GM19468 (cell line): ENCODE measurements around the gene EPN2.
A peak's percentile ranks its signal among the peaks of the same experiment; 100 is the strongest.

Experiments
- ATAC-seq: cut with Tn5 transposase; IDR thresholded peaks from one replicate; pipeline ENCODE4 v1.9.1; 2021; ENCODE audit warnings: mild to moderate bottlenecking, moderate library complexity, moderate number of reproducible peaks; ENCODE audit not compliant: unreplicated experiment; ENCODE audit errors: extremely low read depth

EPN2 gene

GRCh38 chr17:19305256-19305655 lies 68.1 kb downstream of the EPN2 start:
- ATAC-seq = no peak

GRCh38 chr17:19305761-19306159 lies 68.6 kb downstream of the EPN2 start:
- no peak for ATAC-seq

GRCh38 chr17:19306160-19307111 lies 69.3 kb downstream of the EPN2 start:
- ATAC-seq = peak; percentile 81

- no peak for ATAC-seq
These were observed 70.4 kb downstream of the EPN2 start for GRCh38 chr17:19307521-19307920.

GRCh38 chr17:19308398-19308797 lies 71.2 kb downstream of the EPN2 start:
- ATAC-seq = no peak

GRCh38 chr17:19309701-19310100 lies 72.5 kb downstream of the EPN2 start:
- no peak for ATAC-seq

GRCh38 chr17:19310151-19310550 lies 73.0 kb downstream of the EPN2 start:
- no peak for ATAC-seq

GRCh38 chr17:19311016-19311415 lies 73.8 kb downstream of the EPN2 start:
- no peak for ATAC-seq

GRCh38 chr17:19311421-19312215 lies 74.5 kb downstream of the EPN2 start:
- no peak for ATAC-seq

GRCh38 chr17:19312406-19312805 lies 75.2 kb downstream of the EPN2 start:
- ATAC-seq = no peak

GRCh38 chr17:19313066-19313745 lies 76.0 kb downstream of the EPN2 start:
- ATAC-seq = no peak

GRCh38 chr17:19313746-19314651 lies 76.8 kb downstream of the EPN2 start:
- ATAC-seq = no peak

GRCh38 chr17:19315104-19315503 lies 77.9 kb downstream of the EPN2 start:
- no peak for ATAC-seq

GRCh38 chr17:19316761-19317358 lies 79.7 kb downstream of the EPN2 start:
- ATAC-seq = no peak

GRCh38 chr17:19317359-19318095 lies 80.4 kb downstream of the EPN2 start:
- no peak for ATAC-seq

- no peak for ATAC-seq
These were observed 81.4 kb downstream of the EPN2 start for GRCh38 chr17:19318611-19319010.

GRCh38 chr17:19319771-19320505 lies 82.8 kb downstream of the EPN2 start:
- ATAC-seq = no peak

- no peak for ATAC-seq
These were observed 83.7 kb downstream of the EPN2 start for GRCh38 chr17:19320876-19321275.
